22Rv1 (cell line): ENCODE results near the gene SAE1.

Source experiments
- ZFX ChIP-seq: fragments of 450-650 bp; IDR thresholded peaks from 2 replicates; pipeline ENCODE4 v1.6.1; 2017; ENCODE audit warnings: antibody characterized with exemption, borderline replicate concordance
- TF ChIP-seq, protein P1 (sequence below): fragments of 450-650 bp; IDR thresholded peaks from 2 replicates; pipeline ENCODE4 v1.5.1; 2017; ENCODE audit warnings: mild to moderate bottlenecking

DNA sequence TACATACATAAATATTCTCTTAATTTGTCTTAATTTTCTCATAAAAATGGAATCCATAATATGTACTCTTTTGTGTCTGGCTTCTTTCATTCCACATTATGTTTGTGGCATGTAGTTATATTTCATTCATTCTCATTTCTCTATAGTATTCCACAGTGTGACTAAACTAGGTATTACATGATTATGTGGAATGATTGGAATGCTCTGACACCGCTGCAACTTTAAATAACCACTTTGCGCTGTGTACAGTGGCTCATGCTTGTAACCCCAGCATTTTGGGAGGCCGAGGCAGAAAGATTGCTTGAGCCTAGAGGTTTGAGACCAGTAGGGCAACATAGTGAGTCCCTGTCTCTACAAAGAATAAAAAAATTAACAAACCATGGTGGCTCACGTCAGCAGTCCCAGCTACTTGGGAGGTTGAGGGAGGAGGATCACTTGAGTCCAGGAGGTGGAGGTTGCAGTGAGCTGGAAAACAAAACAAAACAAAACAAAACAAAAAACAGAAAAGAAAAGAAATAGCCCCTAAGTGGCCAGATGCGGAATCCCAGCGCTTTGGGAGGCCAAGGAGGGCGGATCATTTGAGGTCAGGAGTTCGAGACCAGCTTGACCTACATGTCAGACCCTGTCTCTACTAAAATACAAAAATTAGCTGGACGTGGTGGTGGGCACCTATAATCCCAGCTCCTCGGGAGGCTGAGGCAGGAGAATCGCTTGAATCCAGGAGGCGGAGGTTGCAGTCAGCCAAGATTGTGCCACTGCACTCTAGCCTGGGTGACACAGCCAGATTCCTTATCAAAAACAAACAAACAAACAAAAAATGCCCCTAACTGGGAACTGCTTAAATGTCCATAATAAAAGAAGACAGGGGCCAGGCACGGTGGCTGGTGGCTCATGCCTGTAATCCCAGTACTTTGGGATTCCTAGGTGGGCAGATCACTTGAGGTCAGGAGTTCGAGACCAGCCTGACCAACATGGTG is 8.0 kb upstream of the SAE1 start:
- TF ChIP-seq, protein P1, sequence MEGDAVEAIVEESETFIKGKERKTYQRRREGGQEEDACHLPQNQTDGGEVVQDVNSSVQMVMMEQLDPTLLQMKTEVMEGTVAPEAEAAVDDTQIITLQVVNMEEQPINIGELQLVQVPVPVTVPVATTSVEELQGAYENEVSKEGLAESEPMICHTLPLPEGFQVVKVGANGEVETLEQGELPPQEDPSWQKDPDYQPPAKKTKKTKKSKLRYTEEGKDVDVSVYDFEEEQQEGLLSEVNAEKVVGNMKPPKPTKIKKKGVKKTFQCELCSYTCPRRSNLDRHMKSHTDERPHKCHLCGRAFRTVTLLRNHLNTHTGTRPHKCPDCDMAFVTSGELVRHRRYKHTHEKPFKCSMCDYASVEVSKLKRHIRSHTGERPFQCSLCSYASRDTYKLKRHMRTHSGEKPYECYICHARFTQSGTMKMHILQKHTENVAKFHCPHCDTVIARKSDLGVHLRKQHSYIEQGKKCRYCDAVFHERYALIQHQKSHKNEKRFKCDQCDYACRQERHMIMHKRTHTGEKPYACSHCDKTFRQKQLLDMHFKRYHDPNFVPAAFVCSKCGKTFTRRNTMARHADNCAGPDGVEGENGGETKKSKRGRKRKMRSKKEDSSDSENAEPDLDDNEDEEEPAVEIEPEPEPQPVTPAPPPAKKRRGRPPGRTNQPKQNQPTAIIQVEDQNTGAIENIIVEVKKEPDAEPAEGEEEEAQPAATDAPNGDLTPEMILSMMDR, result no peak
- TF ChIP-seq ZFX, result no peak
